Gastroesophageal sphincter (tissue), 3 donors: ENCODE results near the gene CCL18.

ENCODE experiments used
- POLR2A ChIP-seq, 2 donors: fragments of 450-650 bp; IDR thresholded peaks; one replicate each; pipeline ENCODE4 v1.6.1; 2017; ENCODE audit warnings: antibody characterized with exemption in 2 of 2, mild to moderate bottlenecking in 2 of 2, moderate library complexity in 1 of 2
- TF ChIP-seq, protein P1 (sequence below), 4 experiments: fragments of 200-600 bp in 2 of 4; fragments of 450-650 bp in 2 of 4; sonication (generic) in 1 of 4; IDR thresholded peaks; one replicate each; pipeline ENCODE4 v1.5.1; 2017 to 2019; ENCODE audit warnings: antibody characterized with exemption in 4 of 4, mild to moderate bottlenecking in 2 of 4, moderate library complexity in 2 of 4

- TF ChIP-seq, protein P1, sequence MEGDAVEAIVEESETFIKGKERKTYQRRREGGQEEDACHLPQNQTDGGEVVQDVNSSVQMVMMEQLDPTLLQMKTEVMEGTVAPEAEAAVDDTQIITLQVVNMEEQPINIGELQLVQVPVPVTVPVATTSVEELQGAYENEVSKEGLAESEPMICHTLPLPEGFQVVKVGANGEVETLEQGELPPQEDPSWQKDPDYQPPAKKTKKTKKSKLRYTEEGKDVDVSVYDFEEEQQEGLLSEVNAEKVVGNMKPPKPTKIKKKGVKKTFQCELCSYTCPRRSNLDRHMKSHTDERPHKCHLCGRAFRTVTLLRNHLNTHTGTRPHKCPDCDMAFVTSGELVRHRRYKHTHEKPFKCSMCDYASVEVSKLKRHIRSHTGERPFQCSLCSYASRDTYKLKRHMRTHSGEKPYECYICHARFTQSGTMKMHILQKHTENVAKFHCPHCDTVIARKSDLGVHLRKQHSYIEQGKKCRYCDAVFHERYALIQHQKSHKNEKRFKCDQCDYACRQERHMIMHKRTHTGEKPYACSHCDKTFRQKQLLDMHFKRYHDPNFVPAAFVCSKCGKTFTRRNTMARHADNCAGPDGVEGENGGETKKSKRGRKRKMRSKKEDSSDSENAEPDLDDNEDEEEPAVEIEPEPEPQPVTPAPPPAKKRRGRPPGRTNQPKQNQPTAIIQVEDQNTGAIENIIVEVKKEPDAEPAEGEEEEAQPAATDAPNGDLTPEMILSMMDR (IDR thresholded peaks at IDR 0.05) = no peak
- TF ChIP-seq POLR2A (IDR thresholded peaks at IDR 0.05) = no peak
These were observed 47.0 kb downstream of the CCL18 start for GRCh38 chr17:36111068-36111490.
